Small intestine (tissue), 7 donors: ENCODE results near the gene NEDD4L. TPM values are rescaled to one million over a fixed set of nuclear protein-coding genes. Genes with fewer than 3 reads are reported as not detected.

Experiments
- DNase-seq, 2 donors: peaks; one replicate each; pipeline versions ENCODE4 v3.0.0 to v3.0.0-alpha.2; 2013
- FAIRE-seq: peaks from 2 replicates; lab custom pipeline; 2012; peaks lifted over from hg19 to GRCh38; lab: Jason Lieb, UNC
- H3K27ac ChIP-seq, 3 donors: one replicate each; pipeline ENCODE4 v1.5.1; 2013; ENCODE audit warnings: low read length in 2 of 3, mild to moderate bottlenecking in 2 of 3, control low read depth in 1 of 3, inconsistent platforms in 1 of 3, low read depth in 1 of 3, moderate library complexity in 1 of 3
- H3K27me3 ChIP-seq, 3 donors: one replicate each; pipeline ENCODE4 v1.6.1; 2013; ENCODE audit warnings: low read length in 3 of 3, inconsistent platforms in 1 of 3; ENCODE audit not compliant: control insufficient read depth in 3 of 3, insufficient read depth in 3 of 3
- H3K36me3 ChIP-seq, 3 donors: one replicate each; pipeline ENCODE4 v1.6.1; 2013; ENCODE audit warnings: low read length in 3 of 3, inconsistent platforms in 1 of 3, low read depth in 1 of 3, mild to moderate bottlenecking in 1 of 3, moderate library complexity in 1 of 3; ENCODE audit not compliant: control insufficient read depth in 3 of 3, insufficient read depth in 2 of 3
- H3K4me1 ChIP-seq, 3 donors: one replicate each; pipeline ENCODE4 v1.6.1; 2013; ENCODE audit warnings: low read length in 2 of 3, inconsistent platforms in 1 of 3, low read depth in 1 of 3, mild to moderate bottlenecking in 1 of 3, moderate library complexity in 1 of 3; ENCODE audit not compliant: control insufficient read depth in 3 of 3, insufficient read depth in 2 of 3
- H3K4me3 ChIP-seq, 3 donors: one replicate each; pipeline ENCODE4 v1.5.1; 2013; ENCODE audit warnings: low read length in 3 of 3, control low read depth in 1 of 3, inconsistent platforms in 1 of 3, low read depth in 1 of 3, mild to moderate bottlenecking in 1 of 3, moderate library complexity in 1 of 3
- H3K9me3 ChIP-seq, 2 donors: one replicate each; pipeline ENCODE4 v1.6.1; 2013; ENCODE audit warnings: low read depth in 1 of 2, low read length in 1 of 2; ENCODE audit not compliant: control insufficient read depth in 2 of 2, insufficient read depth in 1 of 2
- WGBS, 3 donors: extraction: QIAGEN DNeasy Blood & Tissue Kit; methylation state at CpG; one replicate each; pipeline ENCODE4 v1.1.7; 2013; 5-methylcytosine and 5-hydroxymethylcytosine counted together
- polyA plus RNA-seq, 4 donors: library from polyadenylated mRNA; stranded (reverse) in 3 of 4; unstranded in 1 of 4; fragments of 200-250 nt in 3 of 4; fragments of 120-200 nt in 1 of 4; gene quantifications; one replicate each; pipeline versions ENCODE4 v1.2.1 to v1.2.3, GENCODE V29; 2013
- donor health status: healthy with polysubstance abuse.
- donor health status: control.
- donor health status: control.
- donor health status: Bipolar disorder and iron deficiency.
- donor health status: healthy.

The NEDD4L gene
- polyA plus RNA-seq, 4 donors, result 36.5 to 113 (median 96.2) TPM

DNA sequence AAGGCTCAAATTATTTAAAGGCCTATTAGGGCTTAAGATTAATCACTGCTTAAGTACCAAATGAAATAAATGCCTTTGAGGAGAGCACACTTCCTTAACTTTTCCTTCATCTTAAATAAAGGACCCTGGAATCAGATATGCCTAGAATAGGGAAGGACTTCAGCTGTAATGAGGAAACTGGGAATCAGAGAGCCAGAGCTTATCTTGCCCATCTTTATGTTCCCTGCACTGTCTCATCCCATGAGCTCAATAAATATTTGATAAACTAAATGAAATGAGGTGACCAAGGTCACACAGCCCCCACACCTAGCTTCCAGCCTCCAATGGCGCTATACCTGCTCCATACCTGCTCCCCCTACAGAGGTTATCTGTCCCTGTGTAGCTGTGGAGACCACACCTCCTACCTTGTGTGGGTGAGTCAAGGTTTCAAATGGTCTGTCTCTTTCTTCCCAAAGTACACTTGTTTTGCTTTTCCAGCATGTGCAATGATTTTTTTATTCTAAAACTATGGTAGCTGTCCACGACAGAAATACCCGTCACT, 23.4 kb upstream of the NEDD4L start:
- H3K4me3 ChIP-seq, result no peak overlapping the region
- no peak overlapping the region for H3K27ac ChIP-seq
- DNase-seq, result peak; percentile 33 to 58
- WGBS, 3 donors, result 51 to 69% (median 62%) methylated on average over 3 of the region's 3 CpGs
- H3K36me3 ChIP-seq, result no peaks in the 10 kb centered on the region
- H3K27me3 ChIP-seq, result no peaks in the 10 kb centered on the region
- peaks cover 0 to 4% of the 10 kb centered on the region in 2 donors for H3K9me3 ChIP-seq
- H3K4me1 ChIP-seq, result peaks cover 2 to 52% (median 9%) of the 10 kb centered on the region in 3 donors
- no peak for FAIRE-seq

GRCh38 chr18:58021504-58021903, 22.5 kb upstream of the NEDD4L start:
- H3K4me3 ChIP-seq, result no peak overlapping the region
- no peaks in the 10 kb centered on the region for H3K27me3 ChIP-seq
- H3K4me1 ChIP-seq, result peaks cover 2 to 54% (median 9%) of the 10 kb centered on the region in 3 donors
- H3K9me3 ChIP-seq, result peaks cover 0 to 4% of the 10 kb centered on the region in 2 donors
- 90 to 94% (median 91%) methylated on average over 4 of the region's 4 CpGs for WGBS, 3 donors
- no peaks in the 10 kb centered on the region for H3K36me3 ChIP-seq
- no peak overlapping the region for H3K27ac ChIP-seq
- DNase-seq (no peak), FAIRE-seq (no peak)

DNA sequence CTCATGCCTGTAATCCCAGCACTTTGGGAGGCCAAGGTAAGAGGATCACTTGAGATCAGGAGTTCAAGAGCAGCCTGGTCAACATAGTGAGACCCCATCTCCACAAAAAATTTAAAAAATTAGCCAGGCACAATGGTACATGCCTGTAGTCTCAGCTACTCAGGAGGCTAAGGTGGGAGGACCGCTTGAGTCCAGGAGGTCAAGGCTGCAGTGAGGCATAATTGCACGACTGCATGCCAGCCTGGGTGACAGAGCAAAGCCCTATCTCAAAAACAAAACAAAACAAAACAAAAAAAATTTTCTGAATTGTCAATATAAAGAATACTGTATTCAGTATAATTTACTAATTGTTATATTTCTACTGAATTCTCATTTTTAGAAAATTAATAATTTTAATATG, 20.9 kb upstream of the NEDD4L start:
- no peak overlapping the region for H3K27ac ChIP-seq
- peaks cover 2 to 60% (median 9%) of the 10 kb centered on the region in 3 donors for H3K4me1 ChIP-seq
- FAIRE-seq (no peak), DNase-seq (no peak)
- no peaks in the 10 kb centered on the region for H3K9me3 ChIP-seq
- H3K4me3 ChIP-seq, result no peak overlapping the region
- WGBS, 3 donors, result 38 to 73% (median 59%) methylated on average over 2 of the region's 2 CpGs
- H3K27me3 ChIP-seq, result no peaks in the 10 kb centered on the region
- H3K36me3 ChIP-seq, result no peaks in the 10 kb centered on the region

- no peaks in the 10 kb centered on the region for H3K27me3 ChIP-seq
- no peak overlapping the region for H3K4me3 ChIP-seq
- H3K9me3 ChIP-seq, result no peaks in the 10 kb centered on the region
- H3K36me3 ChIP-seq, result no peaks in the 10 kb centered on the region
- DNase-seq, result peak; percentile 84 to 92
- WGBS, 3 donors, result 13 to 38% (median 37%) methylated on average over 3 of the region's 3 CpGs
- H3K27ac ChIP-seq, result peak overlapping the region in 1 of 3 donors; percentile 36
- peaks cover 4 to 64% (median 9%) of the 10 kb centered on the region in 3 donors for H3K4me1 ChIP-seq
- FAIRE-seq, result peak; percentile 49
Observed at GRCh38 chr18:58024139-58024538, 19.9 kb upstream of the NEDD4L start.

- Histone ChIP-seq H3K36me3 (no peaks in the 10 kb centered on the region), H3K27ac (peak overlapping the region in 1 of 3 donors; percentile 10), H3K9me3 (no peaks in the 10 kb centered on the region), H3K4me1 (peaks cover 4 to 59% (median 5%) of the 10 kb centered on the region in 3 donors), H3K4me3 (no peak overlapping the region), H3K27me3 (no peaks in the 10 kb centered on the region)
- FAIRE-seq (no peak), DNase-seq (no peak)
- 83 to 84% (median 84%) methylated on average over 7 of the region's 7 CpGs for WGBS, 3 donors
Observed at GRCh38 chr18:58025205-58025604, 18.8 kb upstream of the NEDD4L start.

- Histone ChIP-seq H3K27ac (no peak overlapping the region), H3K36me3 (no peaks in the 10 kb centered on the region), H3K4me1 (peaks cover 4 to 54% (median 5%) of the 10 kb centered on the region in 3 donors), H3K4me3 (no peak overlapping the region), H3K9me3 (no peaks in the 10 kb centered on the region), H3K27me3 (no peaks in the 10 kb centered on the region)
- DNase-seq (no peak), FAIRE-seq (no peak)
- 36 to 58% (median 42%) methylated on average over 2 of the region's 2 CpGs for WGBS, 3 donors
Observed at GRCh38 chr18:58025733-58026132, 18.3 kb upstream of the NEDD4L start.

- FAIRE-seq (no peak), DNase-seq (no peak)
- WGBS, 3 donors, result 80 to 92% (median 84%) methylated on average over 3 of the region's 3 CpGs
- H3K36me3 ChIP-seq, result no peaks in the 10 kb centered on the region
- H3K27me3 ChIP-seq, result no peaks in the 10 kb centered on the region
- no peaks in the 10 kb centered on the region for H3K9me3 ChIP-seq
- peaks cover 2 to 48% (median 5%) of the 10 kb centered on the region in 3 donors for H3K4me1 ChIP-seq
- H3K27ac ChIP-seq, result no peak overlapping the region
- H3K4me3 ChIP-seq, result no peak overlapping the region
Observed at GRCh38 chr18:58026395-58026794, 17.6 kb upstream of the NEDD4L start.

DNA sequence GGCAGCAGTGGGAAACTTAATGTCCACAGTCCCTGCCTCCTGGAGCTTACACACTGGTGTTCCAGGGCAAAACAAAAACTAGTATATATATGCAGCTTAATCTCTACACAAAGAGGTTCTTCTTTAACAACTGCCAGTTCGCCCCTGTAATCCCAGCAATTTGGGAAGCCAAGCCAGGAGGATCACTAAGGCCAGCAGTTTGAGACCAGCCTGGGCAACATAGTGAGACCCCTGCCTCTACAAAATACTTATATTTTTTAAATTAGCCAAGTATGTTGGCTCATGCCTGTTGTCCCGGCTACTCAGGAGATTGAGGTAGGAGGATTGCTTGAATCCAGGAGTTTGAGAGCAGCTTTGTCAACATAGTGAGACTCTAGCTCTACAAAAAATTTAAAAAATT, 17.2 kb upstream of the NEDD4L start:
- DNase-seq (no peak), FAIRE-seq (no peak)
- 45 to 50% (median 48%) methylated on average over 2 of the region's 2 CpGs for WGBS, 3 donors
- no peak overlapping the region for H3K4me3 ChIP-seq
- H3K4me1 ChIP-seq, result peaks cover 2 to 45% (median 5%) of the 10 kb centered on the region in 3 donors
- H3K9me3 ChIP-seq, result no peaks in the 10 kb centered on the region
- H3K27me3 ChIP-seq, result no peaks in the 10 kb centered on the region
- H3K27ac ChIP-seq, result no peak overlapping the region
- H3K36me3 ChIP-seq, result no peaks in the 10 kb centered on the region

- Histone ChIP-seq H3K36me3 (no peaks in the 10 kb centered on the region), H3K4me1 (peaks cover 2 to 45% (median 5%) of the 10 kb centered on the region in 3 donors), H3K4me3 (no peak overlapping the region), H3K27ac (no peak overlapping the region), H3K27me3 (no peaks in the 10 kb centered on the region), H3K9me3 (no peaks in the 10 kb centered on the region)
- DNase-seq, result no peak
- WGBS, 3 donors, result 71 to 76% (median 73%) methylated on average over 3 of the region's 3 CpGs
- FAIRE-seq, result no peak
Observed at GRCh38 chr18:58027341-58027740, 16.7 kb upstream of the NEDD4L start.
